Adrenal gland (tissue), 5 donors: Measurements from ENCODE around the gene PCSK9.

ENCODE experiments used
- CTCF ChIP-seq, 6 experiments: fragments of 450-650 bp in 4 of 6; fragments of 200-600 bp in 2 of 6; sonication (generic) in 1 of 6; IDR thresholded peaks; 1 replicate in 5 of 6; 2 replicates in 1 of 6; pipeline versions ENCODE4 v1.5.1 to v1.8.0; 2016 to 2021; ENCODE audit warnings: antibody characterized with exemption in 6 of 6, mild to moderate bottlenecking in 2 of 6, moderate library complexity in 1 of 6
- POLR2A ChIP-seq, 2 donors: fragments of 450-650 bp; IDR thresholded peaks; one replicate each; pipeline ENCODE4 v1.6.1; 2017; ENCODE audit warnings: antibody characterized with exemption in 2 of 2, mild to moderate bottlenecking in 2 of 2, moderate library complexity in 1 of 2
- donor health status: DM: no; HTN: no; CAD: no.

DNA sequence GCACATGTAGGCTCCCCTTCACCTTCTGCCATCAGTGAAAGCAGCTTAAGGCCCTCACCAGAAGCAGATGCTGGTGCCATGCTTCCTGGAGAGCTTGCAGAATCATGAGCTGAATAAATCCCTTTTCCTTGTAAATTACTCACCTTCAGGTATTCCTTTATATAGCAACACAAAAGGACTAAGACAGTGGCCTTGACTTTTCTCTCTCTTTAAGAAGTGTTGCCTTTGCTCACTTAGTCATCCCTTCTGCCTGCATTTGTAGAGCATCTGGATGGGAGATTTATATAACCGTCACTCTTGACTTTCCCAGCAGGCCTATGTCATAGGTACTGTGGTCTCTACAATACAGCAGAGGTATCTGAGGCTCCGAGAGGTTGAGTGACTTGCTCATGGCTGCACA is 3.7 kb downstream of the PCSK9 start:
- TF ChIP-seq CTCF (IDR thresholded peaks at IDR 0.05) (no peak), POLR2A (IDR thresholded peaks at IDR 0.05) (no peak)
